OCI-LY3 (cell line): ENCODE data around the gene BAZ1B.

Experiments used
- H2AFZ ChIP-seq: fragments of 200-600, 300-600 bp; shearing (Covaris generic); 2 replicates; pipeline ENCODE4 v1.6.0; 2014; ENCODE audit warnings: antibody characterized with exemption, low read depth, low read length
- H3K27ac ChIP-seq: fragments of 200-600, 300-600 bp; sonication (generic); 2 replicates; pipeline ENCODE4 v1.5.1; 2014; ENCODE audit warnings: mild to moderate bottlenecking, low read length, moderate library complexity, mixed read lengths
- H3K27me3 ChIP-seq: fragments of 200-600, 300-600 bp; sonication (generic); 2 replicates; pipeline ENCODE4 v1.6.1; 2014; ENCODE audit warnings: low read depth, low read length, mixed read lengths
- H3K36me3 ChIP-seq: fragments of 200-600, 300-600 bp; sonication (generic); replicated peaks from 2 replicates; pipeline ENCODE3; 2014; ENCODE audit warnings: low read depth, low read length, mixed read lengths
- H3K4me1 ChIP-seq: fragments of 300-600, 200-600 bp; sonication (generic); 2 replicates; pipeline ENCODE4 v1.6.1; 2014; ENCODE audit warnings: low read length, mixed read lengths
- H3K4me2 ChIP-seq: fragments of 200-600, 300-600 bp; sonication (generic); 2 replicates; pipeline ENCODE4 v1.6.1; 2014; ENCODE audit warnings: low read length, mixed read lengths
- H3K4me3 ChIP-seq: fragments of 300-600, 200-600 bp; sonication (generic); 2 replicates; pipeline ENCODE4 v1.5.1; 2014; ENCODE audit warnings: antibody characterized with exemption, mild to moderate bottlenecking, low read length, moderate library complexity
- H3K79me2 ChIP-seq: fragments of 300-600, 200-600 bp; shearing (Covaris generic); 2 replicates; pipeline ENCODE4 v1.6.1; 2014; ENCODE audit warnings: mild to moderate bottlenecking, low read length, mixed read lengths
- H3K9ac ChIP-seq: fragments of 300-600, 200-600 bp; shearing (Covaris generic); 2 replicates; pipeline ENCODE4 v1.6.0; 2014; ENCODE audit warnings: mild to moderate bottlenecking, low read length, moderate library complexity
- H3K9me3 ChIP-seq: fragments of 200-600, 300-600 bp; shearing (Covaris generic); 2 replicates; pipeline ENCODE4 v1.6.1; 2014; ENCODE audit warnings: low read length, mixed read lengths; ENCODE audit not compliant: insufficient read depth
- H4K20me1 ChIP-seq: fragments of 200-600, 300-600 bp; sonication (generic); 2 replicates; pipeline ENCODE4 v1.6.1; 2016; ENCODE audit warnings: low read length, mixed read lengths; ENCODE audit not compliant: insufficient read depth
- CTCF ChIP-seq: fragments of 200-600, 300-600 bp; sonication (generic); IDR thresholded peaks from 2 replicates; pipeline ENCODE4 v1.5.1; 2014; ENCODE audit warnings: antibody characterized with exemption, low read length, low read depth
- EZH2phosphoT487 ChIP-seq: fragments of 200-600 bp; shearing (Covaris generic); IDR thresholded peaks from 2 replicates; pipeline ENCODE4 v1.6.1; 2018; ENCODE audit warnings: antibody characterized with exemption, mixed run types, low read depth

Gene BAZ1B

DNA sequence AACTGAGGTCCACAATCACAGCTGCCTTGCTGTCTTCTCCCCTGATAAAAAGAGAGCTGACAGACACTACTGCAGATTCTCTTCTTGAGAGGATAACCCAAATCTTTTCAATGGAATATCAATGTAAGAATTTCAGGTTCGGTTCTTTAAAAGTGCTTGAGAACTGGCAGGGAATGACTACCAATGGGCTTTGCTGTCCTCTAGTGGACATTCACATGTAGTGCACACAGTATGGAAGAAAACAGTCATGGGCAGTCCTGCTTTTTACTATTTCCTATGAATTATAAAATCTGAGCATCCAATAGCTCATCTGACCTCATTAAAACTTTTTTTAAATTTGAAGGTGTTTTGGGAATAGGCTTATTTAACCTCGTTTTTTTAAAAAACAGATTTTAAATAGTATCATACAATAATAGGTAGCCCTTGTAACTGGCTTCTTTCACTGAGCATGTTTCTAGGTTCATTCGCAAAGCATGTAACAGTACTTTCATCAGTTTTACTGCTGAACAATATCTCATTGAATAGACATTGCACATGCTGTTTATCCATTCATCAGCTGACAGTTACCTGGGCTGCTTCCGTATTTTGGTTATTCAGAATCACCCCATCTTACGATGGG lies 70.2 kb downstream of the BAZ1B start:
- H3K27me3 ChIP-seq = no peaks in the 10 kb centered on the region
- no peak overlapping the region for H3K27ac ChIP-seq
- H2AFZ ChIP-seq = no peak overlapping the region
- no peaks in the 10 kb centered on the region for H3K4me1 ChIP-seq
- no peak overlapping the region for H3K9ac ChIP-seq
- peaks cover 60% of the 10 kb centered on the region for H3K36me3 ChIP-seq
- no peaks in the 10 kb centered on the region for H3K9me3 ChIP-seq
- H3K79me2 ChIP-seq = peaks cover 29% of the 10 kb centered on the region
- peaks cover 8% of the 10 kb centered on the region for H4K20me1 ChIP-seq
- no peak overlapping the region for H3K4me2 ChIP-seq
- TF ChIP-seq EZH2phosphoT487 (no peak), CTCF (peak; percentile 92)
- H3K4me3 ChIP-seq = no peak overlapping the region

- Histone ChIP-seq H3K79me2 (peaks cover 20% of the 10 kb centered on the region), H3K9me3 (no peaks in the 10 kb centered on the region), H3K9ac (no peak overlapping the region), H3K4me3 (no peak overlapping the region), H3K4me2 (no peak overlapping the region), H2AFZ (no peak overlapping the region), H4K20me1 (peaks cover 8% of the 10 kb centered on the region), H3K27me3 (no peaks in the 10 kb centered on the region), H3K36me3 (peaks cover 64% of the 10 kb centered on the region), H3K4me1 (no peaks in the 10 kb centered on the region), H3K27ac (no peak overlapping the region)
- no peak for TF ChIP-seq CTCF
- no peak for TF ChIP-seq EZH2phosphoT487
Observed at GRCh38 chr7:73449422-73449821, 72.7 kb downstream of the BAZ1B start.

- Histone ChIP-seq H3K9me3 (no peaks in the 10 kb centered on the region), H2AFZ (no peak overlapping the region), H3K36me3 (peaks cover 69% of the 10 kb centered on the region), H3K4me3 (no peak overlapping the region), H3K27me3 (no peaks in the 10 kb centered on the region), H3K79me2 (peaks cover 20% of the 10 kb centered on the region), H3K4me1 (no peaks in the 10 kb centered on the region), H4K20me1 (peaks cover 8% of the 10 kb centered on the region), H3K9ac (no peak overlapping the region), H3K27ac (no peak overlapping the region), H3K4me2 (no peak overlapping the region)
- TF ChIP-seq EZH2phosphoT487 (no peak), CTCF (no peak)
Observed at GRCh38 chr7:73448609-73449008, 73.5 kb downstream of the BAZ1B start.

DNA sequence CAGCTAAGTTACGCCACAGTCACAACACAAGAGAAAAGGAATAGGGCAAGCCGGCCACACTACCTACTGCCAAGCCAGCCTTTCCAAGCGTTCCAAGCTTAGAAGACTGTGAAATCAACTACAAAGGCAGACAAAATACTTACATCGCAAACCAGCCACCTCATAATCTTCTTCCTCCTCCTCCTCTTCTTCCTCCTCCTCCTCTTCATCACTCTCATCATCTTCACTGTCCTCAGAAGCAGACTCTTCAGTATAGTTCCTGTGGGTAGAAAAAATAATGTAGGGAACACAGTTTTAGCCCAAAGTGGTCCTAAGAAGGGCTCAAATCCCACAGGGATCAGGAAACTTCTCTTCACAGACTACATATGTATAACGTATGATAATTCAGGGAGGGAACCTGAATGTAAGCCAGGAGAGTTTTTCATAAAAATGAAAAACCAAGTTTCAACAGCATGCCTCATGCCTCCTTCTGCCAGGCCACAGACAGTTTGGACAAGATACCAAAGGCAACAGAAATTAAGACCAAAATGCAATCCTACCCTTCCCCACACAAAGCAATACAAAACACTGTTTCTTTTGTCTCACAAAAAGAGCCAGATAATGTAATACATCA lies 74.9 kb downstream of the BAZ1B start:
- no peak overlapping the region for H3K27ac ChIP-seq
- TF ChIP-seq EZH2phosphoT487 (no peak), CTCF (no peak)
- H3K27me3 ChIP-seq = no peaks in the 10 kb centered on the region

More for the DNA sequence above, 74.9 kb downstream of the BAZ1B start:
- Histone ChIP-seq H4K20me1 (peaks cover 8% of the 10 kb centered on the region), H3K79me2 (peaks cover 20% of the 10 kb centered on the region), H3K9ac (no peak overlapping the region), H3K4me1 (no peaks in the 10 kb centered on the region), H3K36me3 (peaks cover 83% of the 10 kb centered on the region), H3K9me3 (no peaks in the 10 kb centered on the region), H3K4me3 (no peak overlapping the region), H3K4me2 (no peak overlapping the region), H2AFZ (no peak overlapping the region)
